ENCODE data around the gene KCTD1. TPM values are rescaled to one million over a fixed set of nuclear protein-coding genes. Genes with fewer than 3 reads are reported as not detected.

The KCTD1 gene
- total and polyA plus RNA-seq, 4 donors = 4.0 to 17.5 (median 9.2) TPM

DNA sequence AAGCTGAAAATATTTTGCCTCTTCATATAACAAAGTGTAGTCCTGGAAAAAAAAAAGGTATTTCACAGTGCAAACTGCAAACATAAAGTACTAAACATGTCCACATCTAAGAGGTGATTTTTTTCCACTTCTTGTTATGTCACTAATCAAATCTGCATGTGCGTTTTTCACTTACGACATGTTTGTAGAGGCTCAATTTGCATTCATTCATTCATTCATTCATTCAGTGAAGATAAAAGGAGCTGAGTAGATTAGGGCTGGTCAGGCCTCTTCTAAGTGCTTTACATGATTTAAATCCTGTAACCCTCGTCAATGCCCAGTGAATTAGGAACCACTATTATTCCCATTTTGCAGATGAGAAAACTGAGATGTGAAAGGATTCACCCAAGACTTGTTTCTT lies 88.5 kb downstream of the KCTD1 start:
- H3K27ac ChIP-seq (ENCODE audit: low read depth in 1 of 2, low read length in 1 of 2) = no peak overlapping the region
- no peak for DNase-seq
- 94 to 95% methylated on average over 3 of the region's 3 CpGs for WGBS, 2 donors

DNA sequence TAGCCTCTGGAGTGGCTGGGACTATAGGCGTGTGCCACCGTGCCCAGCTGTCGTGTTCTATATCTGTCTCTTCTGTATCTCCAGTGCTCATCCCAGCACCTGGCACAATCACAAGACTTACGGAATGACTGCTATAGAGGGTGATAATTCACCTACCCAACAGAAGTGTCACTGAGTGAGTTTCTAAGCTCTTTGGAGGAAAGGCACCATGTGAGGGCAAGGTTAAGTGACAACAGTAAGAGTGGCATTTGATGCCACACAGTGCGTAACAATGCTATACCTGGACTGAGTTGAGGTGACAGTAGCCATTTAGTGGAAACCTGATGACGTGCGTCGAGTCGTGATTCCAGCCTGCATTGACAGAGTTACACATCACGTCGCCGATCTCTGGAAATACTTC lies 89.0 kb downstream of the KCTD1 start:
- WGBS, 2 donors = 98% methylated on average over 12 of the region's 12 CpGs
- Histone ChIP-seq H3K9ac (ENCODE audit: insufficient read depth in 1 of 2, low read length in 2 of 2) (no peak overlapping the region), H3K27ac (ENCODE audit: low read depth in 1 of 2, low read length in 1 of 2) (no peak overlapping the region), H3K4me1 (ENCODE audit: control insufficient read depth in 5 of 5, insufficient read depth in 5 of 5, low read length in 5 of 5) (peaks cover 0 to 6% (median 0%) of the 10 kb centered on the region in 5 donors), H3K9me3 (ENCODE audit: control insufficient read depth in 4 of 4, insufficient read depth in 3 of 4, low read length in 3 of 4) (peaks cover 0 to 4% (median 0%) of the 10 kb centered on the region in 4 donors), H3K4me3 (no peak overlapping the region), H3K27me3 (ENCODE audit: control insufficient read depth in 3 of 3, insufficient read depth in 3 of 3, low read length in 2 of 3) (no peaks in the 10 kb centered on the region), H3K36me3 (ENCODE audit: control insufficient read depth in 4 of 4, insufficient read depth in 4 of 4, low read length in 4 of 4) (peaks cover 0 to 12% (median 6%) of the 10 kb centered on the region in 4 donors)
- DNase-seq (no peak), ATAC-seq (ENCODE audit: insufficient read depth, low FRiP score) (no peak)
- TF ChIP-seq, protein P1, sequence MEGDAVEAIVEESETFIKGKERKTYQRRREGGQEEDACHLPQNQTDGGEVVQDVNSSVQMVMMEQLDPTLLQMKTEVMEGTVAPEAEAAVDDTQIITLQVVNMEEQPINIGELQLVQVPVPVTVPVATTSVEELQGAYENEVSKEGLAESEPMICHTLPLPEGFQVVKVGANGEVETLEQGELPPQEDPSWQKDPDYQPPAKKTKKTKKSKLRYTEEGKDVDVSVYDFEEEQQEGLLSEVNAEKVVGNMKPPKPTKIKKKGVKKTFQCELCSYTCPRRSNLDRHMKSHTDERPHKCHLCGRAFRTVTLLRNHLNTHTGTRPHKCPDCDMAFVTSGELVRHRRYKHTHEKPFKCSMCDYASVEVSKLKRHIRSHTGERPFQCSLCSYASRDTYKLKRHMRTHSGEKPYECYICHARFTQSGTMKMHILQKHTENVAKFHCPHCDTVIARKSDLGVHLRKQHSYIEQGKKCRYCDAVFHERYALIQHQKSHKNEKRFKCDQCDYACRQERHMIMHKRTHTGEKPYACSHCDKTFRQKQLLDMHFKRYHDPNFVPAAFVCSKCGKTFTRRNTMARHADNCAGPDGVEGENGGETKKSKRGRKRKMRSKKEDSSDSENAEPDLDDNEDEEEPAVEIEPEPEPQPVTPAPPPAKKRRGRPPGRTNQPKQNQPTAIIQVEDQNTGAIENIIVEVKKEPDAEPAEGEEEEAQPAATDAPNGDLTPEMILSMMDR (IDR thresholded peaks at IDR 0.05; ENCODE audit: control extremely low read depth, extremely low read depth) = no peak

More for the DNA sequence above, 88.5 kb downstream of the KCTD1 start:
- Histone ChIP-seq H3K36me3 (ENCODE audit: control insufficient read depth in 4 of 4, insufficient read depth in 4 of 4, low read length in 4 of 4) (peaks cover 0 to 12% (median 5%) of the 10 kb centered on the region in 4 donors), H3K9ac (ENCODE audit: insufficient read depth in 1 of 2, low read length in 2 of 2) (no peak overlapping the region), H3K27me3 (ENCODE audit: control insufficient read depth in 3 of 3, insufficient read depth in 3 of 3, low read length in 2 of 3) (no peaks in the 10 kb centered on the region), H3K4me1 (ENCODE audit: control insufficient read depth in 5 of 5, insufficient read depth in 5 of 5, low read length in 5 of 5) (peaks cover 0 to 6% (median 0%) of the 10 kb centered on the region in 5 donors), H3K4me3 (no peak overlapping the region), H3K9me3 (ENCODE audit: control insufficient read depth in 4 of 4, insufficient read depth in 3 of 4, low read length in 3 of 4) (peaks cover 0 to 4% (median 0%) of the 10 kb centered on the region in 4 donors)
- TF ChIP-seq, protein P1 (IDR thresholded peaks at IDR 0.05; ENCODE audit: control extremely low read depth, extremely low read depth) = no peak
- ATAC-seq (ENCODE audit: insufficient read depth, low FRiP score) = no peak

DNA sequence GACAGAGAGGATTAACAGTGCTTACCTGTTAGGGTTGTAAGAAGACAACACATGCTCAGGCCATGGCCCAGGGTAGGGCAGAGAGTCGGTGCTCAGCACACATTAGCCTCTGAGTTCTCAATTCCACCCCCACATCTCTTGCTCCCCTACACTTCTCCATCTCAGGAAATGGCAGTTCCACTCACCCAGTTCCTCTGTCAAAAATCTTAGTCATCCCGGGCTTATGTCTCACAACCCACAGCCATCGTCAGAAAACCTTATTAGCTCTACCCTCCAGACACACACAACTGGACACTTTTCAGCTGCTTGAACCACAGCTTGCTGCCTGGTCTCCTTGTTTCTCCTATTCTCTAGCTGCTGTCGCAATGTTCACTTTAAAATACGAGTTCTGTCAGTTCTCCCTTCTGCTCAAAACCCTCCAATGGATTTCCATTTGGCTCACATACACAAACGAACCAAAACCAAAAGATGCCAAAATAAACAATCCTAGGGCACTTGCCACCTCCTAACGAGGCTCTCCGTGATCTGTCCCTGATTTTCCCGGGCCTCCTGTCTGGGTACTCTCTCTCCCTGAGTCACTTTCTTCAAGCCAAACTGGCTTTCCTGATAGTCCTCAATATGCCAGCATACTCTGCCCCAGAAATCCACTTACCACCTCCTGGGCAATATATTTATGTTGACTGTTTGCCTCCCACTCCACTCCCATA lies 89.7 kb downstream of the KCTD1 start:
- peaks cover 0 to 12% (median 6%) of the 10 kb centered on the region in 4 donors for H3K36me3 ChIP-seq (ENCODE audit: control insufficient read depth in 4 of 4, insufficient read depth in 4 of 4, low read length in 4 of 4)
- peaks cover 0 to 4% (median 0%) of the 10 kb centered on the region in 4 donors for H3K9me3 ChIP-seq (ENCODE audit: control insufficient read depth in 4 of 4, insufficient read depth in 3 of 4, low read length in 3 of 4)
- TF ChIP-seq, protein P1 (IDR thresholded peaks at IDR 0.05; ENCODE audit: control extremely low read depth, extremely low read depth) = no peak
- no peak overlapping the region for H3K9ac ChIP-seq (ENCODE audit: insufficient read depth in 1 of 2, low read length in 2 of 2)
- ATAC-seq (ENCODE audit: insufficient read depth, low FRiP score) (peak; percentile 38), DNase-seq (peak in 1 of 3 donors; percentile 46)
- 40 to 43% methylated on average over 9 of the region's 9 CpGs for WGBS, 2 donors
- no peak overlapping the region for H3K27ac ChIP-seq (ENCODE audit: low read depth in 1 of 2, low read length in 1 of 2)
- H3K27me3 ChIP-seq (ENCODE audit: control insufficient read depth in 3 of 3, insufficient read depth in 3 of 3, low read length in 2 of 3) = no peaks in the 10 kb centered on the region
- H3K4me3 ChIP-seq = no peak overlapping the region
- peaks cover 0 to 6% (median 0%) of the 10 kb centered on the region in 5 donors for H3K4me1 ChIP-seq (ENCODE audit: control insufficient read depth in 5 of 5, insufficient read depth in 5 of 5, low read length in 5 of 5)
